ENCODE data around the gene CYFIP2.
A peak's percentile ranks its signal among the peaks of the same experiment; 100 is the strongest.

Gene CYFIP2

DNA sequence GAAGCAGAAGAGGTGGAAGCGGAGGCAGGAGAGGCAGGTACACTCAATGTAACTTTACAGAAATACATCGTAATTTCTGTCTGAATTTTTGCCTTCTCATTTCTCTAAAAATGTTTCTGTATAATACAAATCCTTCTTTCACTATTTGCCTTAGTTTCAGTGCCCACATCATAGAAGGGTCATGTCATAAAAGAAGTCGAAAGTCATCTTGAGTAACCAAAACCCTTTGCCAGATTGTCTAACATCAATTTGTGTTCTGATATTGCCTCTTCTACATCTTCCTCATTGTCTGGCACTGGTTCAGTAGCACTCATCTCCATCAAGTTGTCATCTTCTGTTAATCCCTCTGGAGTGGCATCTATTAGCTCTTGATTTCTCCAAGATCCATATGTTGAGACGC is 6.2 kb upstream of the CYFIP2 start:
- DNase-seq = no peak

DNA sequence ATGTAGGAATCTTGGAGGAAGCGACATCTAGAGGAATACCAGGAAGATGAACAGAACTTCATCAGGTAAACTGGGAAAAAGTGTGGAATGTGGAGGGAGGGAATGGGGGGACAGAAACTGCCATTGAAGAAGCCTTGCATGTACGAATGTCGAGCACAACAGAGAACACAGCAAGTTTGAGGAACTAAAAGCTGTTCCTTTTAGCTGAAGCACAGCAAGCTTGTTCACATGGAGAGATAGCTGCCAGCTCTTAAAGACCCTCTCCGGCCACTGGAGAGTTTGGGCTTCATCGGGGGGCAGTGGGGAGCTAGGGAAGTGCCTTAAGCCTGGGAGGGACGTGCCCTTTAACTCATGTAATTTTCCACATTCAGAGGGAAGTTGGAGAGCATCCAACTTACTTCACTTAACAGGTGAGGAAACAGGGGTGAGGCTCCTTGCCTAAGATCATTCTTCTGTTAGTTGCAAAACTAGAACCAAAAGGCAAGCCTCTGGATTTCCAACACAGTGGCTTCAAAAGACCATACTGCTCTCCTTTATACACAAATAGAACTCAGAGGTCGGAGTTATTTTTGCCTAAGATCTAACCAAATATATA is 2.3 kb upstream of the CYFIP2 start:
- no peak for DNase-seq

DNA sequence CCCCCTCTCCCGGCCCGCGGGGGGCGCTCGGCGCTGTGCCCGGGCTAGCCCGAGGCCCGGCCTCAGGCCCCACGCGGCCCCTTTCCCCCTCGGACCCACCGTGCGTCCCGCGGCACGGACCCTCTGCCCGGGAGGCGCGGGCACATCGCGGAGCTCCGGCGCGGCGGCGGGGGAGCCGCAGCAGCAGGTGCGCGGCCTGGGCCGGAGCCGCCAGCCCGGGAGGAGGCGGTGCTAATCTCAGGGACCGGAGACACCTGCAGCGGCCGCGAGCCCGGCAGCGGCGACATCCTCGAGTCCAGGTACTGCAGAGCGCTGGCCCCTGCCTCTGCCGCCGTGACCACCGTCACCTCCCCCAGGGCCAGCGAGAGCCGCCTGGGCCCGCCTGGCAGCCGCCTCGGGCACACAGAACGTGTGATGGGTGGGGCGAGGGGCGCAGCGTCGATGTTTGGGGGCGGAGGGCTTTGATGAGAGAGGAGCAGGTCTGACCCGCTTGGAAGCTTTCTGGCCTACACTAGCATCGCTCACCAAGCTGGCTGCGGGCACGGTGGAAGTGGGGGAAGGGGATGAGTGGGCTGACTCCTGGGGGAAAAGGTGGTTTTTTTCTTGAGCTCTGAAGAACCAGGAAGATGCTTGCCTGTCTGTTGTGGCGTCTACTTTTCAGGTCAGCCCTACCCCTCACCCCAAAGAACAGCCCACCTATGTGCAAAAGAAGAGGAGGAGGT is 524 bp downstream of the CYFIP2 start:
- no peak for DNase-seq

DNA sequence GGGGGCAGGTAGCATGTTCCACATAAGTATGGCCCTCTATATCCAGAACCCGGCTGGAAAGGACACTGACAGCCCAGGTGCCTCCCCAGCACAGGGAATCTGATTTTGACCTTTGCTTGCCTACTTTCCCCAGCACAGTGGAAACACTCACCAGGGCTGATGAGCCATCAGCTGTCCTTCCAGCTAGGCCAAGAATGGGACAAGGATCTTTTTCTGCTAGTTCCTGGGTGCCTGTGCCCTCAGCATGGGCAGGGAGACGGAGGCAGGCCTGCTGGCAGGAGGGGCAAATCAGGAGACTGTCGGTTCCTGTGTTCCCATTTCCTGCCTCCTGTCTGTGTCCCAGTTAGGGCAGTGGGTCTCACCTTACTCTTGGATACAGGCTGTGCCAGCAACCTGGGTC is 1.1 kb downstream of the CYFIP2 start:
- DNase-seq = no peak

DNA sequence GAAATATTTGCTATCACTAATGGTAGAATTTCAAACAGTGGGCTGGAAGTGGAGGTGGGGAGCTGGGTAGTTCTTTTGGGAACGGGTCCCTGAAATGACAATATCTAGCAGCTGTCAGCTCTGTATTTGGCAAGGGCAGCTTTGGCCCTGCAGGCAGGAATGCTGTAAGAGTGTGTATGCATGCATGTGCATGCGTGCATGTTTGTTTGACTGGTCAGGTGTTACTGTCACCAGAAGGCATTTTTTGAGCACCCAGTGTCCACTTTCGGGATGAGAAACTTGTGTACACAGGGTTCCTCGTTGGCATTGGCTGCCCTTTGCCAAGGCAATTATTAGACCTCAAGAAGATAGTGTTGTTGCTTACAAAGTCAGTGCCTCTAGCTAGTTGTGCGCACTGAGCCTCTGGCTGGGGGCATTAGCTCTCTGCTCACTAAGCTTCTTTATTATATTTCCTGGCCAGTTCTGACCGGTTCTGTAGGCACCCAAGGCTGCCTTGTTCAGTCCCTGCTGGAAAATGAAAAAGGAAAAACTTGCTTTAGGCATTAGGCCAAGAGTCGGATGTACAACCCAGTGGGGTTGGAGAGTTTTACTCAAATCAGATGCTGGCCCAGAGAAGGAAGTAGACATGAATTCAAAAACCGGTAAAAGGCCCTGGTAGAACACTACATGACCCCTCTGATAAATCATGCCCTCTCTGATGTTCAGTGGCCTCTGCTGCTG is 2.0 kb downstream of the CYFIP2 start:
- DNase-seq = no peak

- DNase-seq = no peak
Measured at GRCh38 chr5:157269165-157269671, 3.3 kb downstream of the CYFIP2 start.

- no peak for DNase-seq
Measured at GRCh38 chr5:157269761-157270272, 3.9 kb downstream of the CYFIP2 start.

GRCh38 chr5:157270771-157271170 is 4.8 kb downstream of the CYFIP2 start:
- DNase-seq = no peak

- peak; percentile 63 for DNase-seq
Measured at GRCh38 chr5:157271740-157272271, 5.9 kb downstream of the CYFIP2 start.

GRCh38 chr5:157273131-157273556 is 7.2 kb downstream of the CYFIP2 start:
- no peak for DNase-seq

DNA sequence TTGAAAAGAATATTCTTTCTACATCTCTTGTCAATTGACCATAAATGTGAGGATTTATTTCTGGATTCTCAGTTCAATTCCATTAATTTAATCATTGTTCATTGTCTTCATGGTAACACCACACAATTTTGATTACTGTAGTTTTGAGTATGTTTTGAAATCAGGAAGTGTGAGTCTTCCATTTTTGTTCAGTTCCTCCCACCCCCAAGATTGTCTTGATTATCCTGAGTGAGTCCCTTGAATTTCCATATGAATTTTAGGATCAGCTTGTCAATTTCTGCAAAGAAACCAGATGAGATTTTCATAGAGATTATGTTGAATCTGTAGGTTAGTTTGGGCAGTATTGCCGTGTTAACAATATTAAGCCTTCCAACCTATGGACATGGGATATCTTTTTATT is 9.5 kb downstream of the CYFIP2 start:
- no peak for DNase-seq

DNA sequence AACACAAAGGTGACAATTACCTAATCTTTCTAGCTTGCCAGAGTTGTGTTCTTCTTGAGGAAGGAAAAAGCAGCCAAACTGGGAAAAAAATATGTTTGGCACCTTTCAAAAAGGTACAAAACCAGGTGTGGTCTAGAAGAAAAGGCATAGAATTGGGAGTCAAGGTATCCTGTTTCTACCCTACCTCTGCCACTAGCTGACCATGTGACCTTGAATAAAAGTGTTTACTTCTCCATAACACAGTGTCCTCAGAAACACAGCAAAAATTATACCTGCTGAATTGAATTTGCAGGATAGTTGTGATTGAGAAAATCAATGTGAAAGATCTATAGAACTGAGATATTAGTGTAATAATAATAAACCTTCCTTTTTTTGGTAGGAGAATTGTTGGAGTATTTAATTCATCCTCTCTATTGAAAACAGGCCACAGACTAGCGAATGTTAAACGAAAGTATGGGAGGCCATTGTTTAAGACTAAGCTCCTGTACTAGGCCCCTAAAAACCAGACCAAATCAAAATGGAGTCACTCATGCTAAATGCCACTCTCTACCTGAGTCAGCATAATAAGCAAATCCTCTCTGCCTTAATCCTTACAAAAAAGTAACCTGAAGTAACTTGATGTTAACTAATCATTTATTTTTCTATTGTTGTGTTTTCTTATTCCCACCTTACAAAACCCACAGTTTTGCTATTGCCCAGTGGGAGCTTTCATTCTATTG is 12.6 kb downstream of the CYFIP2 start:
- DNase-seq = no peak

- DNase-seq = no peak
Measured at GRCh38 chr5:157279605-157280239, 13.8 kb downstream of the CYFIP2 start.

DNA sequence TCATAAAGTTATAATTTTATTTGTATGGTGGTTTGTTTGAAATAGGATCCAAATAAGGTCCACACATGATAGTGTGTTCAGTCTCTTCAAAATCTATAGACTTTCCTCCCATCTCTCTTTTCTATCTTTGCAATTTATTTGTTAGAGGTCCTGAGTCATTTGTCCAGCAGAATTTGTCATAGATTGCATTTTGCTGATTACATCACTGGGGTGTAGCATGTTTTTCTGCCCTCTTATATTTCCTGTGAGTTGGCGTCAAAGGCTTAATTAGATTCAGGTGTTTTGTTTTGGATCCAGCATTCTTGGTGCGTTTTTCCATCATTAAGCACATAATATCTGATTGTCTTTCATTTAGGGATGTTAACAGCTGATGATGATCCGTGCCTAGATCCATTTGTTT is 15.0 kb downstream of the CYFIP2 start:
- no peak for DNase-seq

DNA sequence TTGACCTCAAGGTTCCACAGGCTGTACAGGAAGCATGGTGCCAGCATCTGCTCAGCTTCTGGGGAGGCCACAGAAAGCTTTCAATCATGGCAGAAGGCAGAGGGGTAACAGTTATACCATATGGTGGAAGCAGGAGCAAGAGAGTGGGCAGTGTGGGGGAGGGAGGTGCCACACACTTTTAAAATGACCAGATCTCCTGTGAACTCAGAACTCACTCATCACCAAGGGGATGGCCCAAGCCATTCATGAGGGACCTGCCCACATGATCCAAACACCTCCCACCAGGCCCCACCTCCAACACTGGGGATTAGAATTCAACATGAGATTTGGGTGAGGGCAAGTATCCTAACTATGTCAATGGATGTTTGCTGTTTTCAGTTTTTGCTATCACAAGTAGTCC is 16.2 kb downstream of the CYFIP2 start:
- DNase-seq = no peak

- DNase-seq = no peak
Measured at GRCh38 chr5:157283434-157283833, 17.5 kb downstream of the CYFIP2 start.

DNA sequence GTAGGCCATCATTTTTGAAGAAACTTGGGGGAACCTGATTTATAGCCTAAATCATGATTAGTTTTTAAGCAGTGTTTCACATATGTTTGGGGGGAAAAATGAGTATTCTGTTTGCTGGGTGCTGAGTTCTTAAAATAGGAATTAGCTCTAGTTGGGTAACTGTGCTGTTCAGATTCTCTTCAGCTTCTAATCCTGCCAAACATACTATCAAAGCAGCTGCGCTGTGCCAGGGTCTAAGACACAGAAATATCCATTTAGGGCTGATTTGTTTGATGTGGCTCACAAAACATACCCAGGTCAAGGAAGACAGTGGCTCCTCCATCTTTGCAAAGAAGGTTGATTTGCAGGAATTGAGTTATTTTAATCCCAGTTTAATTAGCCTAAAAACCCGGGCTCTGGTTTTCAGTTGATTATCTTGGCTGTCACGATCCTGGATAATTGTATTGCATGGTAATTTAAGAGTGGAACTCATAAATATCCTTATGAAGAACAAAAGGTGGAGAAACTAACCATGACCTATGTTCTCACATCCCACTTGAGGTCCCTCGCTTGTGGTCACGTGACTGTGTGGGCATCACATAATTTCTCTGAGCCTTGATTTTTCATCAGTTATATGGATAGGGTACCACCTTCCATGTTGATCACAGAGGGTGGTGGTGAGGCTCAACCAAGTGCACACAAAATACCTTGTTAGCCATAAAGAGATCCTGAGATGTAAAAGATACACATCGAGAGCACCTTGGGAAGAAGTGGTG is 18.7 kb downstream of the CYFIP2 start:
- DNase-seq = no peak

- no peak for DNase-seq
Measured at GRCh38 chr5:157285310-157286035, 19.6 kb downstream of the CYFIP2 start.

- DNase-seq = no peak
Measured at GRCh38 chr5:157286761-157287211, 20.9 kb downstream of the CYFIP2 start.

DNA sequence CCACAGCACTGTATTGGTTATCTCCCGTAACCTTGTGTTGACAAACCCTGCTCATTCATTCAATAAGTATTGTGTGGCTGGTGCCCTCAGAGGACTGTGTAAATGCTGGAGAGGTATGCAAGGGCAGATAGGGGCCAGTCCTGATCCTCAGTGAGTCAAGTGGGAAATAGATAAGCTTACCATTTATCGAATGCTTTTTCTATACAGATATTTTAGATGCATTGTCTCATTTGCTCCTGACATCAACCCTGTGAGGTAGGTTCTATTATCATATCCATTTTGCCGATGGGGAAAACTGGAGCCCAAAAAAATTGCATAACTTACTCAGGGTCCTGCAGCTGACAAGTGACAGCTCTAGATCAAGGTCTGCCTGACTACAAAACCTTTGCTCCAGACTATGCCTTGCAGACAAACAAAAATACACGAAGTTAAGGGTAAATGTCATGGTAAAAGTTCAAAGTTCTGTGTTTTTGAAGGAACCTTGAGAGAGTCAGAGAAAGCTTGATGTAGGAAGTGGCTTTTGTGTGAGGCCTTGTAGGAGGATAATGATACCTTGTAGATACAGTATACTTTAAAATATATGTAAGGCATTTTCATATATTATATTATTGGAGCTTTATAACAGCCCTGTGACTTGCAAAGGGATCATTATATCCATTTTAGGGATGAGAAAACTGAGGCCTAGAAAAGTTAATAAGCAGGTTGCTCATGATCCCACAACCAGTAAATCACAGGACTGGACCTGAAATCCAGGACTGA is 22.7 kb downstream of the CYFIP2 start:
- DNase-seq = no peak

Data from activated T-cell treated with anti-CD3 and anti-CD28 coated beads for 4 hours (primary cell).